Caco-2 (cell line): Measurements from ENCODE around the gene TMSB10. TPM values are rescaled to one million over a fixed set of nuclear protein-coding genes. Genes with fewer than 3 reads are reported as not detected.
A peak's percentile ranks its signal among the peaks of the same experiment; 100 is the strongest.

ENCODE experiments used
- BruUV-seq: library from RNA; stranded (reverse); fragments of 400-500 nt; replicated peaks from 2 replicates; lab custom pipeline; 2021; lab: Mats Ljungman, UMichigan
- CTCF ChIA-PET: fragments of 300-600 bp; sonication (Branson Sonifier 250); formaldehyde crosslinking; loops from one replicate; lab custom pipeline; 2022; ENCODE audit warnings: antibody characterized with exemption; lab: Charles Lee
- POLR2A ChIA-PET: fragments of 300-600 bp; sonication (Branson Sonifier 250); formaldehyde crosslinking; loops from one replicate; lab custom pipeline; 2022; ENCODE audit warnings: antibody characterized with exemption; lab: Charles Lee
- DNase-seq, 2 experiments: peaks; one replicate each; pipeline versions ENCODE4 v3.0.0 to v3.0.0-alpha.2; 2020 to 2022
- H3K27me3 ChIP-seq: replicated peaks from 2 replicates; pipeline ENCODE4 v1.6.0; 2011; ENCODE audit warnings: low read length; ENCODE audit not compliant: control insufficient read depth, insufficient read depth
- H3K36me3 ChIP-seq: 2 replicates; pipeline ENCODE4 v1.5.1; 2011; ENCODE audit warnings: low read length; ENCODE audit not compliant: control insufficient read depth, insufficient read depth
- H3K4me1 ChIP-seq: fragments of 250-450 bp; sonication (Bioruptor Pico); 2 replicates; pipeline ENCODE4 v1.5.1; 2020; ENCODE audit warnings: mild to moderate bottlenecking
- H3K4me3 ChIP-seq: 2 replicates; pipeline ENCODE4 v1.5.1; 2011; ENCODE audit warnings: low read depth, mild to moderate bottlenecking, control low read depth, low read length
- H3K9me3 ChIP-seq: fragments of 250-450 bp; sonication (Bioruptor Pico); 2 replicates; pipeline ENCODE4 v1.5.1; 2020; ENCODE audit warnings: mild to moderate bottlenecking, moderate library complexity
- H3K27ac Mint-ChIP-seq: one replicate; pipeline ENCODE4 v1.8.0; 2022; ENCODE audit warnings: mixed read lengths; ENCODE audit not compliant: unreplicated experiment
- H3K27me3 Mint-ChIP-seq: one replicate; pipeline ENCODE4 v1.8.0; 2022; ENCODE audit warnings: mixed read lengths; ENCODE audit not compliant: insufficient read depth, unreplicated experiment
- H3K36me3 Mint-ChIP-seq: one replicate; pipeline ENCODE4 v1.8.0; 2022; ENCODE audit warnings: mild to moderate bottlenecking, mixed read lengths; ENCODE audit not compliant: insufficient read depth, unreplicated experiment
- H3K4me1 Mint-ChIP-seq: one replicate; pipeline ENCODE4 v1.8.0; 2022; ENCODE audit warnings: low read depth, mixed read lengths; ENCODE audit not compliant: unreplicated experiment
- H3K4me3 Mint-ChIP-seq: one replicate; pipeline ENCODE4 v1.8.0; 2022; ENCODE audit warnings: mild to moderate bottlenecking, moderate library complexity, mixed read lengths; ENCODE audit not compliant: unreplicated experiment
- H3K9me3 Mint-ChIP-seq: one replicate; pipeline ENCODE4 v1.8.0; 2022; ENCODE audit warnings: mixed read lengths; ENCODE audit not compliant: unreplicated experiment
- intact Hi-C: fragments of 100-400 bp; cut with micrococcal nuclease; formaldehyde crosslinking; loops from one replicate; pipeline ENCODE4 v1.10.0; 2022; ENCODE audit not compliant: unreplicated experiment
- total RNA-seq: library from RNA; stranded (reverse); gene quantifications from 2 replicates; pipeline ENCODE4 v1.2.3, GENCODE V29; 2022
- TF ChIP-seq, protein P1 (sequence below), 2 experiments: fragments of 200-600 bp in 1 of 2; IDR thresholded peaks; 1 replicate in 1 of 2; 2 replicates in 1 of 2; pipeline versions ENCODE4 v1.5.1 to v1.8.0; 2011 to 2022; ENCODE audit warnings: antibody characterized with exemption in 1 of 2, control low read depth in 1 of 2, inconsistent platforms in 1 of 2, low read depth in 1 of 2, low read length in 1 of 2, mild to moderate bottlenecking in 1 of 2, moderate library complexity in 1 of 2; ENCODE audit not compliant: insufficient read depth in 1 of 2, severe bottlenecking in 1 of 2, unreplicated experiment in 1 of 2

Gene TMSB10
- total RNA-seq, 1 experiment from 2014 or later: 1,258 TPM

GRCh38 chr2:84918430-84918829 is 13.0 kb downstream of the TMSB10 start:
- intact Hi-C loops: no loop called here
- POLR2A ChIA-PET: no interaction called here
- no peak overlapping the region for H3K4me3 Mint-ChIP-seq
- CTCF ChIA-PET: interaction anchor here (0.6 kb wide), 1 partner anchor 55 kb away, joined by 4 read pairs; no protein-coding TSS in a partner anchor
- TF ChIP-seq, protein P1, sequence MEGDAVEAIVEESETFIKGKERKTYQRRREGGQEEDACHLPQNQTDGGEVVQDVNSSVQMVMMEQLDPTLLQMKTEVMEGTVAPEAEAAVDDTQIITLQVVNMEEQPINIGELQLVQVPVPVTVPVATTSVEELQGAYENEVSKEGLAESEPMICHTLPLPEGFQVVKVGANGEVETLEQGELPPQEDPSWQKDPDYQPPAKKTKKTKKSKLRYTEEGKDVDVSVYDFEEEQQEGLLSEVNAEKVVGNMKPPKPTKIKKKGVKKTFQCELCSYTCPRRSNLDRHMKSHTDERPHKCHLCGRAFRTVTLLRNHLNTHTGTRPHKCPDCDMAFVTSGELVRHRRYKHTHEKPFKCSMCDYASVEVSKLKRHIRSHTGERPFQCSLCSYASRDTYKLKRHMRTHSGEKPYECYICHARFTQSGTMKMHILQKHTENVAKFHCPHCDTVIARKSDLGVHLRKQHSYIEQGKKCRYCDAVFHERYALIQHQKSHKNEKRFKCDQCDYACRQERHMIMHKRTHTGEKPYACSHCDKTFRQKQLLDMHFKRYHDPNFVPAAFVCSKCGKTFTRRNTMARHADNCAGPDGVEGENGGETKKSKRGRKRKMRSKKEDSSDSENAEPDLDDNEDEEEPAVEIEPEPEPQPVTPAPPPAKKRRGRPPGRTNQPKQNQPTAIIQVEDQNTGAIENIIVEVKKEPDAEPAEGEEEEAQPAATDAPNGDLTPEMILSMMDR (IDR thresholded peaks at IDR 0.05; ENCODE audit: insufficient read depth in 1 of 2, low read depth in 1 of 2, low read length in 1 of 2, severe bottlenecking in 1 of 2, unreplicated experiment in 1 of 2): no peak
- peaks cover 15% of the 10 kb centered on the region for H3K4me1 Mint-ChIP-seq
- no peak for DNase-seq
- H3K9me3 Mint-ChIP-seq: no peaks in the 10 kb centered on the region
- Histone ChIP-seq H3K36me3 (no peaks in the 10 kb centered on the region), H3K9me3 (no peaks in the 10 kb centered on the region), H3K27me3 (no peaks in the 10 kb centered on the region), H3K4me3 (no peak overlapping the region), H3K4me1 (peaks cover 13% of the 10 kb centered on the region)
- peaks cover 13% of the 10 kb centered on the region for H3K36me3 Mint-ChIP-seq
- no TSS peak for BruUV-seq
- H3K27me3 Mint-ChIP-seq: no peaks in the 10 kb centered on the region
- H3K27ac Mint-ChIP-seq: peak overlapping the region; percentile 59

DNA sequence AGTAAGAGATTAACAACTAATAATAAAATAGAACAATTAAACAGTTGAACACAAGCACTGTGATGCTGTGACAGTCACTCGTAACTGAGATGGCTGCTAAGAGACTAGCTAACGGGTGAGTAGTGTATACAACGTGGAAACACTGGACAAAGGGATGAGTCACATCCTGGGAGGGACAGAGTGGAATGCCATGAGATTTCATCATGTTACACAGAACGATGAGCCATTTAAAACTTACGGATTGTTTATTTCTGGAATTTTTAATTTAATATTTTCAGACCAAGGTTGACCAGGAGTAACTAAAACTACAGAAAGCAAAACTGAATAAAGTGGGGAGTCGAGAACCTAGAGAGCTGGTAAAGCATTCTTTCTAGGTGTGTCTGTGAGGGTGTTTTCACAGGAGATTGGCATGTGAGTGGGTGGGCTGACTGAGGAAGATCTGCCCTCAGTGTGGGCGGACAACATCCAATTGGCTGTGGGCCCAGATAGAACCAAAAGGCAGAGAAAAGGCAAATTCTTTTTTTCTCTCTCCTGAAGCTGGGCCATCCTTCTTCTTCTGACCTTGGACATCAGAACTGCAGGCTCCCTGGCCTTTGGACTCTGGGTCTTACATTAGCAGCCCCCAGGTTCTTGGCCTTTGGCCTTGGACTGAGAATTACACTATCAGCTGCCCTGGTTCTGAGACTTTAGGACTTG is 14.6 kb downstream of the TMSB10 start:
- intact Hi-C loops: loop anchor here (1.0 kb wide), 1 partner anchor 13 kb away; no protein-coding TSS in a partner anchor
- Histone ChIP-seq H3K9me3 (no peaks in the 10 kb centered on the region), H3K36me3 (no peaks in the 10 kb centered on the region), H3K27me3 (no peaks in the 10 kb centered on the region), H3K4me1 (peaks cover 14% of the 10 kb centered on the region), H3K4me3 (no peak overlapping the region)
- H3K4me1 Mint-ChIP-seq: peaks cover 15% of the 10 kb centered on the region
- peak overlapping the region; percentile 99 for H3K27ac Mint-ChIP-seq
- peak; percentile 67 to 70 for DNase-seq
- ChIA-PET POLR2A (interaction anchor here (0.6 to 0.8 kb wide), 3 partner anchors 15 to 803 kb away, joined by 3 to 7 read pairs (median 6); no protein-coding TSS in a partner anchor), CTCF (no interaction called here)
- no peaks in the 10 kb centered on the region for H3K27me3 Mint-ChIP-seq
- TSS peak; percentile 98 for BruUV-seq
- TF ChIP-seq, protein P1 (IDR thresholded peaks at IDR 0.05; ENCODE audit: insufficient read depth in 1 of 2, low read depth in 1 of 2, low read length in 1 of 2, severe bottlenecking in 1 of 2, unreplicated experiment in 1 of 2): no peak
- peak overlapping the region; percentile 68 for H3K4me3 Mint-ChIP-seq
- H3K9me3 Mint-ChIP-seq: no peaks in the 10 kb centered on the region
- peaks cover 13% of the 10 kb centered on the region for H3K36me3 Mint-ChIP-seq

DNA sequence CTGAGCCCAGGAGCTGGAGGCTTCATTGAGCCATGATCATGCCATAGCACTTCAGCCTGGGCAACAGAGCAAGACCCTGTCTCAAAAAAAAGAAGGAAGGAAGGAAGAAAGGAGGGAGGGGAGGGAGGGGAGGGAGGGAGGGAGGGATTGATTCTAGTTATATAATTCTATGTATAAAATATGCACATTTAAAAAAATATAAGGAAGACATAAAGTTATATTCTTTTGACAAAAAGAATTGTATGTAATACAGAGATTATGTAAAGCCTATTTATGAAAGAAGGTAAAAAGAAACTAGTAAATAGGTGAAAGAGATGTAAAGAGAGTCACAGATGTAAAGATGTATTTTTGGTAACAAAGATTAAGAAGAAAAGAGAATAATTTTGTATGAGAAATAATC is 17.6 kb downstream of the TMSB10 start:
- no peaks in the 10 kb centered on the region for H3K27me3 Mint-ChIP-seq
- intact Hi-C loops: no loop called here
- H3K4me1 ChIP-seq: peaks cover 20% of the 10 kb centered on the region
- CTCF ChIA-PET: no interaction called here
- H3K4me3 Mint-ChIP-seq: no peak overlapping the region
- H3K9me3 ChIP-seq: no peaks in the 10 kb centered on the region
- POLR2A ChIA-PET: no interaction called here
- no peaks in the 10 kb centered on the region for H3K36me3 ChIP-seq
- H3K4me1 Mint-ChIP-seq: peaks cover 26% of the 10 kb centered on the region
- H3K27ac Mint-ChIP-seq: no peak overlapping the region
- H3K9me3 Mint-ChIP-seq: no peaks in the 10 kb centered on the region
- H3K27me3 ChIP-seq: no peaks in the 10 kb centered on the region
- TF ChIP-seq, protein P1 (IDR thresholded peaks at IDR 0.05; ENCODE audit: insufficient read depth in 1 of 2, low read depth in 1 of 2, low read length in 1 of 2, severe bottlenecking in 1 of 2, unreplicated experiment in 1 of 2): no peak
- BruUV-seq: no TSS peak
- DNase-seq: no peak
- no peak overlapping the region for H3K4me3 ChIP-seq
- H3K36me3 Mint-ChIP-seq: peaks cover 19% of the 10 kb centered on the region
